Activated naive CD8-positive, alpha-beta T cell treated with anti-CD3 and anti-CD28 coated beads, Interleukin-2, amount 50 U/mL, for 24 hours (primary cell): ENCODE results near the gene DEFB124.
A peak's percentile ranks its signal among the peaks of the same experiment; 100 is the strongest.
"Not testable (repeated sequence)": the region's sequence is repeated elsewhere in the genome, so short reads cannot be mapped to it uniquely, and the experiment has no call there.

Experiments used
- ATAC-seq: fragments of 150-1000 bp; cut with Tn5 transposase; one replicate; pipeline ENCODE4 v1.10.0; 2021
- DNase-seq: peaks from one replicate; pipeline ENCODE4 v3.0.0; 2021
- H3K27ac Mint-ChIP-seq: one replicate; pipeline ENCODE4 v1.8.0; 2021; ENCODE audit warnings: mild to moderate bottlenecking, mixed read lengths
- H3K27me3 Mint-ChIP-seq: one replicate; pipeline ENCODE4 v1.8.0; 2021; ENCODE audit warnings: mixed read lengths
- H3K36me3 Mint-ChIP-seq: one replicate; pipeline ENCODE4 v1.8.0; 2021; ENCODE audit warnings: low read depth, mixed read lengths
- H3K4me1 Mint-ChIP-seq: one replicate; pipeline ENCODE4 v1.8.0; 2021; ENCODE audit warnings: mixed read lengths
- H3K4me3 Mint-ChIP-seq: one replicate; pipeline ENCODE4 v1.8.0; 2021; ENCODE audit warnings: mild to moderate bottlenecking, moderate library complexity, mixed read lengths
- H3K9me3 Mint-ChIP-seq: one replicate; pipeline ENCODE4 v1.8.0; 2021; ENCODE audit warnings: mixed read lengths

Gene DEFB124

GRCh38 chr20:31473331-31474096, 1.4 kb downstream of the DEFB124 start:
- DNase-seq (no peak), ATAC-seq (no peak)
- Mint-ChIP-seq H3K4me1 (peaks cover 16% of the 10 kb centered on the region), H3K27ac (no peak overlapping the region), H3K9me3 (no peaks in the 10 kb centered on the region), H3K4me3 (no peak overlapping the region), H3K36me3 (no peaks in the 10 kb centered on the region), H3K27me3 (peaks cover 48% of the 10 kb centered on the region)

- Mint-ChIP-seq H3K36me3 (no peaks in the 10 kb centered on the region), H3K4me1 (peaks cover 16% of the 10 kb centered on the region), H3K9me3 (no peaks in the 10 kb centered on the region), H3K27ac (no peak overlapping the region), H3K4me3 (no peak overlapping the region), H3K27me3 (peaks cover 43% of the 10 kb centered on the region)
- no peak for ATAC-seq
- no peak for DNase-seq
Measured at GRCh38 chr20:31472395-31473330, 2.3 kb downstream of the DEFB124 start.

- not testable (repeated sequence) for ATAC-seq, H3K4me3 Mint-ChIP-seq, DNase-seq, H3K36me3 Mint-ChIP-seq, H3K27ac Mint-ChIP-seq, H3K9me3 Mint-ChIP-seq
- H3K4me1 Mint-ChIP-seq = peaks cover 16% of the 10 kb centered on the region
- peaks cover 28% of the 10 kb centered on the region for H3K27me3 Mint-ChIP-seq
Measured at GRCh38 chr20:31470946-31471345, 4.0 kb downstream of the DEFB124 start.

GRCh38 chr20:31454361-31454760, 20.6 kb downstream of the DEFB124 start:
- no peaks in the 10 kb centered on the region for H3K4me1 Mint-ChIP-seq
- DNase-seq (no peak), ATAC-seq (no peak)
- no peaks in the 10 kb centered on the region for H3K36me3 Mint-ChIP-seq
- no peak overlapping the region for H3K4me3 Mint-ChIP-seq
- no peak overlapping the region for H3K27ac Mint-ChIP-seq
- H3K27me3 Mint-ChIP-seq = peaks cover 16% of the 10 kb centered on the region
- H3K9me3 Mint-ChIP-seq = no peaks in the 10 kb centered on the region

- Mint-ChIP-seq H3K9me3 (no peaks in the 10 kb centered on the region), H3K36me3 (no peaks in the 10 kb centered on the region), H3K27ac (no peak overlapping the region), H3K27me3 (peaks cover 13% of the 10 kb centered on the region), H3K4me3 (no peak overlapping the region), H3K4me1 (no peaks in the 10 kb centered on the region)
- no peak for ATAC-seq
- DNase-seq = no peak
Measured at GRCh38 chr20:31452575-31452974, 22.4 kb downstream of the DEFB124 start.

- Mint-ChIP-seq H3K27ac (no peak overlapping the region), H3K27me3 (peaks cover 11% of the 10 kb centered on the region)
Measured at GRCh38 chr20:31449511-31450414, 25.2 kb downstream of the DEFB124 start.

GRCh38 chr20:31446084-31446819, 28.7 kb downstream of the DEFB124 start:
- no peak overlapping the region for H3K4me3 Mint-ChIP-seq
- no peak for DNase-seq
- no peak overlapping the region for H3K27ac Mint-ChIP-seq
- no peaks in the 10 kb centered on the region for H3K36me3 Mint-ChIP-seq
- H3K9me3 Mint-ChIP-seq = no peaks in the 10 kb centered on the region
- H3K27me3 Mint-ChIP-seq = peaks cover 8% of the 10 kb centered on the region
- no peaks in the 10 kb centered on the region for H3K4me1 Mint-ChIP-seq
- ATAC-seq = no peak

More at GRCh38 chr20:31449511-31450414, 25.2 kb downstream of the DEFB124 start:
- DNase-seq (no peak), ATAC-seq (no peak)
- Mint-ChIP-seq H3K4me3 (no peak overlapping the region), H3K36me3 (no peaks in the 10 kb centered on the region), H3K4me1 (no peaks in the 10 kb centered on the region), H3K9me3 (no peaks in the 10 kb centered on the region)

- Mint-ChIP-seq H3K27me3 (peaks cover 6% of the 10 kb centered on the region), H3K4me1 (no peaks in the 10 kb centered on the region), H3K27ac (no peak within 1 kb of the TSS), H3K4me3 (no peak within 1 kb of the TSS), H3K9me3 (no peaks in the 10 kb centered on the region), H3K36me3 (no peaks in the 10 kb centered on the region)
- peak; percentile 20 for DNase-seq
- no peak for ATAC-seq
Measured at GRCh38 chr20:31440012-31440659, 34.8 kb downstream of the DEFB124 start, which contains the start of gene DEFB123. DEFB123 (plus strand) TSS chr20:31440632; CDS start chr20:31440699, 67 bp downstream.

GRCh38 chr20:31430568-31431115, 44.3 kb downstream of the DEFB124 start:
- Mint-ChIP-seq H3K9me3 (no peaks in the 10 kb centered on the region), H3K27me3 (peaks cover 15% of the 10 kb centered on the region), H3K27ac (no peak overlapping the region), H3K36me3 (no peaks in the 10 kb centered on the region), H3K4me1 (no peaks in the 10 kb centered on the region), H3K4me3 (no peak overlapping the region)
- ATAC-seq (no peak), DNase-seq (no peak)

GRCh38 chr20:31427576-31427975, 47.4 kb downstream of the DEFB124 start:
- H3K4me3 Mint-ChIP-seq, DNase-seq, H3K36me3 Mint-ChIP-seq, H3K4me1 Mint-ChIP-seq, H3K9me3 Mint-ChIP-seq, H3K27ac Mint-ChIP-seq, ATAC-seq: not testable (repeated sequence)
- peaks cover 11% of the 10 kb centered on the region for H3K27me3 Mint-ChIP-seq

- H3K4me3 Mint-ChIP-seq, ATAC-seq, H3K4me1 Mint-ChIP-seq, H3K36me3 Mint-ChIP-seq, H3K27ac Mint-ChIP-seq, H3K9me3 Mint-ChIP-seq, DNase-seq: not testable (repeated sequence)
- peaks cover 11% of the 10 kb centered on the region for H3K27me3 Mint-ChIP-seq
Measured at GRCh38 chr20:31426891-31427551, 47.9 kb downstream of the DEFB124 start.

- Mint-ChIP-seq H3K9me3 (no peaks in the 10 kb centered on the region), H3K27ac (no peak overlapping the region), H3K36me3 (no peaks in the 10 kb centered on the region), H3K27me3 (peaks cover 9% of the 10 kb centered on the region), H3K4me1 (no peaks in the 10 kb centered on the region), H3K4me3 (no peak overlapping the region)
- no peak for DNase-seq
- no peak for ATAC-seq
Measured at GRCh38 chr20:31425797-31426196, 49.1 kb downstream of the DEFB124 start.
